HCT116 (cell line): ENCODE data around the gene ALDOC. TPM values are rescaled to one million over a fixed set of nuclear protein-coding genes. Genes with fewer than 3 reads are reported as not detected.

Experiments used
- ATAC-seq: fragments of 200-7000 bp; cut with Tn5 transposase; 2 replicates; pipeline ENCODE4 v1.9.1; 2020; ENCODE audit warnings: mild to moderate bottlenecking, moderate library complexity
- BruUV-seq: library from RNA; stranded (reverse); fragments of 400-500 nt; replicated peaks from 2 replicates; lab custom pipeline; 2021; lab: Mats Ljungman, UMichigan
- CTCF ChIA-PET: fragments of 300-600 bp; sonication (Branson Sonifier 250); formaldehyde crosslinking; loops from one replicate; lab custom pipeline; 2021; ENCODE audit warnings: antibody characterized with exemption; lab: Charles Lee
- POLR2A ChIA-PET: fragments of 300-600, 350-600 bp; sonication (Branson Sonifier 250); formaldehyde crosslinking; loops from one replicate; lab custom pipeline; 2021; ENCODE audit warnings: antibody characterized with exemption; lab: Charles Lee
- RAD21 ChIA-PET, 2 experiments: fragments of 300-600 bp; sonication (Branson Sonifier 250); formaldehyde crosslinking; loops; one replicate each; lab custom pipeline; 2023; ENCODE audit warnings: low total read pairs in 2 of 2; ENCODE audit not compliant: uncharacterized antibody in 2 of 2, unreplicated experiment in 2 of 2, low non-redundant PET in 1 of 2; lab: Charles Lee
- DNase-seq: peaks from one replicate; pipeline ENCODE4 v3.0.0-alpha.2; 2010; ENCODE audit warnings: low read depth, low spot score
- H2AFZ ChIP-seq: fragments of 200-600 bp; shearing (Covaris generic), sonication (generic); 2 replicates; pipeline ENCODE4 v1.6.1; 2017; ENCODE audit warnings: low read depth, mixed run types, mixed read lengths, antibody characterized with exemption, low read length; ENCODE audit not compliant: poor library complexity, severe bottlenecking
- H3K27ac ChIP-seq: 2 replicates; pipeline ENCODE4 v1.5.1; 2012; ENCODE audit warnings: low read depth, low read length
- H3K27me3 ChIP-seq: fragments of 200-600 bp; sonication (generic); 2 replicates; pipeline ENCODE4 v1.6.1; 2016; ENCODE audit warnings: mixed run types, low read length, mixed read lengths; ENCODE audit not compliant: insufficient read depth
- H3K36me3 ChIP-seq, 2 experiments: fragments of 200-500 bp in 1 of 2; fragments of 200-600 bp in 1 of 2; sonication (Bioruptor generic) in 1 of 2; sonication (generic) in 1 of 2; 2 replicates each; pipeline versions ENCODE4 v1.5.1 to v1.6.1; 2014 to 2016; ENCODE audit warnings: low read length in 2 of 2, inconsistent platforms in 1 of 2, mixed read lengths in 1 of 2, mixed run types in 1 of 2; ENCODE audit not compliant: insufficient read depth in 2 of 2, control insufficient read depth in 1 of 2
- H3K4me1 ChIP-seq, 2 experiments: fragments of 200-600 bp in 1 of 2; sonication (generic) in 1 of 2; 2 replicates each; pipeline versions ENCODE4 v1.5.1 to v1.6.1; 2012 to 2017; ENCODE audit warnings: low read length in 2 of 2, inconsistent platforms in 1 of 2, mild to moderate bottlenecking in 1 of 2, mixed read lengths in 1 of 2, mixed run types in 1 of 2, moderate library complexity in 1 of 2; ENCODE audit not compliant: insufficient read depth in 2 of 2, control insufficient read depth in 1 of 2
- H3K4me2 ChIP-seq: fragments of 200-600 bp; sonication (generic); 2 replicates; pipeline ENCODE4 v1.6.1; 2017; ENCODE audit warnings: mixed run types, low read length, mixed read lengths
- H3K4me3 ChIP-seq, 2 experiments: fragments of 200-600 bp in 1 of 2; sonication (generic) in 1 of 2; replicated peaks in 1 of 2; 2 replicates each; pipeline ENCODE4 v1.5.1; 2011 to 2016; ENCODE audit warnings: low read length in 2 of 2, control low read depth in 1 of 2, low read depth in 1 of 2, mild to moderate bottlenecking in 1 of 2, mixed read lengths in 1 of 2, mixed run types in 1 of 2
- H3K79me2 ChIP-seq: fragments of 200-600 bp; sonication (generic); 2 replicates; pipeline ENCODE4 v1.6.1; 2017; ENCODE audit warnings: mild to moderate bottlenecking, mixed run types, low read length, moderate library complexity, mixed read lengths; ENCODE audit not compliant: insufficient read depth
- H3K9ac ChIP-seq: fragments of 200-600 bp; sonication (generic); 2 replicates; pipeline ENCODE4 v1.6.1; 2016; ENCODE audit warnings: low read length, mixed read lengths
- H3K9me2 ChIP-seq: fragments of 200-600 bp; sonication (generic), shearing (Covaris generic); 2 replicates; pipeline ENCODE4 v1.6.1; 2017; ENCODE audit warnings: mixed run types, mild to moderate bottlenecking, moderate library complexity; ENCODE audit not compliant: insufficient read depth
- H3K9me3 ChIP-seq, 2 experiments: fragments of 200-500 bp in 1 of 2; fragments of 200-600 bp in 1 of 2; sonication (Bioruptor generic) in 1 of 2; sonication (generic) in 1 of 2; 2 replicates each; pipeline ENCODE4 v1.6.1; 2014 to 2017; ENCODE audit warnings: low read length in 2 of 2, mixed read lengths in 2 of 2, inconsistent platforms in 1 of 2, low read depth in 1 of 2, mild to moderate bottlenecking in 1 of 2, mixed run types in 1 of 2, moderate library complexity in 1 of 2; ENCODE audit not compliant: control insufficient read depth in 1 of 2, insufficient read depth in 1 of 2
- H4K20me1 ChIP-seq: fragments of 200-600 bp; sonication (generic), shearing (Covaris generic); 2 replicates; pipeline ENCODE4 v1.6.1; 2017; ENCODE audit warnings: mixed run types, mild to moderate bottlenecking, moderate library complexity; ENCODE audit not compliant: insufficient read depth
- CTCF ChIP-seq, 3 experiments: fragments of 200-600 bp in 1 of 3; sonication (generic) in 1 of 3; IDR thresholded peaks in 2 of 3; conservative IDR thresholded peaks in 1 of 3; 2 replicates each; pipeline ENCODE4 v1.5.1; 2012 to 2017; ENCODE audit warnings: low read depth in 2 of 3, low read length in 2 of 3, antibody characterized with exemption in 1 of 3, borderline replicate concordance in 1 of 3, control low read depth in 1 of 3, mild to moderate bottlenecking in 1 of 3, mixed read lengths in 1 of 3, mixed run types in 1 of 3, moderate library complexity in 1 of 3; ENCODE audit not compliant: insufficient read depth in 1 of 3
- intact Hi-C: fragments of 100-400 bp; cut with micrococcal nuclease; formaldehyde crosslinking; loops from 2 replicates; pipeline ENCODE4 v1.10.0; 2022
- total RNA-seq: library from RNA; stranded (reverse); gene quantifications from one replicate; pipeline ENCODE4 v1.2.1, GENCODE V29; 2021; ENCODE audit not compliant: unreplicated experiment
- TF ChIP-seq, protein P1 (sequence below): IDR thresholded peaks from 2 replicates; pipeline ENCODE4 v1.6.1; 2011; ENCODE audit warnings: mild to moderate bottlenecking, low read length, moderate library complexity; ENCODE audit not compliant: insufficient replicate concordance; ENCODE audit errors: extremely low read depth

ALDOC gene
- total RNA-seq, 1 experiment from 2014 or later, result 82.8 TPM

GRCh38 chr17:28575126-28575795, 1.4 kb downstream of the ALDOC start:
- ChIA-PET RAD21 (no interaction called here), CTCF (no interaction called here), POLR2A (no interaction called here)
- no peak overlapping the region for H3K27ac ChIP-seq
- H3K4me3 ChIP-seq, result no peak overlapping the region
- no peaks in the 10 kb centered on the region for H3K27me3 ChIP-seq
- intact Hi-C loops, result no loop called here
- no peak overlapping the region for H3K9ac ChIP-seq
- peaks cover 15 to 18% of the 10 kb centered on the region in 2 experiments; a peak in 3 of 4 replicates for H3K36me3 ChIP-seq
- peaks cover 9% of the 10 kb centered on the region; the same call in 1 of the 2 replicates for H3K79me2 ChIP-seq
- TF ChIP-seq CTCF (IDR thresholded peaks at IDR 0.05 in 2 of 3, conservative IDR thresholded peaks at IDR 0.05 in 1 of 3; ENCODE audit: borderline replicate concordance in 1 of 3, insufficient read depth in 1 of 3, low read depth in 2 of 3, low read length in 2 of 3), result 0 out of 6 replicates have a peak, but pooled peaks of 1 of the 3 experiments have one; percentile 10
- TF ChIP-seq, protein P1, sequence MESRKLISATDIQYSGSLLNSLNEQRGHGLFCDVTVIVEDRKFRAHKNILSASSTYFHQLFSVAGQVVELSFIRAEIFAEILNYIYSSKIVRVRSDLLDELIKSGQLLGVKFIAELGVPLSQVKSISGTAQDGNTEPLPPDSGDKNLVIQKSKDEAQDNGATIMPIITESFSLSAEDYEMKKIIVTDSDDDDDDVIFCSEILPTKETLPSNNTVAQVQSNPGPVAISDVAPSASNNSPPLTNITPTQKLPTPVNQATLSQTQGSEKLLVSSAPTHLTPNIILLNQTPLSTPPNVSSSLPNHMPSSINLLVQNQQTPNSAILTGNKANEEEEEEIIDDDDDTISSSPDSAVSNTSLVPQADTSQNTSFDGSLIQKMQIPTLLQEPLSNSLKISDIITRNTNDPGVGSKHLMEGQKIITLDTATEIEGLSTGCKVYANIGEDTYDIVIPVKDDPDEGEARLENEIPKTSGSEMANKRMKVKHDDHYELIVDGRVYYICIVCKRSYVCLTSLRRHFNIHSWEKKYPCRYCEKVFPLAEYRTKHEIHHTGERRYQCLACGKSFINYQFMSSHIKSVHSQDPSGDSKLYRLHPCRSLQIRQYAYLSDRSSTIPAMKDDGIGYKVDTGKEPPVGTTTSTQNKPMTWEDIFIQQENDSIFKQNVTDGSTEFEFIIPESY, result no peak
- no peaks in the 10 kb centered on the region for H3K9me2 ChIP-seq
- no peaks in the 10 kb centered on the region for H3K9me3 ChIP-seq
- no peak for DNase-seq
- H2AFZ ChIP-seq, result no peak overlapping the region
- no peak for ATAC-seq
- no TSS peak for BruUV-seq
- H3K4me2 ChIP-seq, result peak overlapping the region; percentile 50; the same call in 1 of the 2 replicates
- no peaks in the 10 kb centered on the region for H4K20me1 ChIP-seq
- H3K4me1 ChIP-seq, result peaks cover 6 to 23% of the 10 kb centered on the region in 2 experiments; a peak in 3 of 4 replicates
